IMR-90 (cell line): ENCODE data around the gene RAPSN. TPM values are rescaled to one million over a fixed set of nuclear protein-coding genes. Genes with fewer than 3 reads are reported as not detected.

ENCODE experiments used
- MXI1 ChIP-seq: IDR thresholded peaks from 2 replicates; pipeline ENCODE4 v1.6.1; 2012; ENCODE audit warnings: low read depth, mild to moderate bottlenecking, low read length, moderate library complexity, borderline replicate concordance
- NFE2L2 ChIP-seq: fragments of 150-350 bp; IDR thresholded peaks from 2 replicates; pipeline ENCODE4 v1.6.1; 2016; ENCODE audit warnings: low read depth, mild to moderate bottlenecking, low read length
- polyA plus RNA-seq, 3 experiments: library from polyadenylated mRNA; depleted of rRNA; stranded (reverse); fragments of >200 nt; gene quantifications; 2 replicates each; pipeline ENCODE4 v1.2.3, GENCODE V29; 2012; ENCODE audit warnings: low replicate concordance in 1 of 3
- total RNA-seq: library from RNA; depleted of rRNA; stranded (reverse); fragments of >200 nt; gene quantifications from 2 replicates; pipeline ENCODE4 v1.2.3, GENCODE V29; 2012

The RAPSN gene
- total and polyA plus RNA-seq, 2 of the 4 experiments (the other 2 are of a cell fraction): 0.03 TPM; not detected in 1

GRCh38 chr11:47411884-47412746 lies 36.8 kb downstream of the RAPSN start (continued):
- TF ChIP-seq NFE2L2: no peak
- no peak for TF ChIP-seq MXI1
